Neural crest cell (in vitro differentiated cells): ENCODE data around the gene ADCY5. TPM values are rescaled to one million over a fixed set of nuclear protein-coding genes. Genes with fewer than 3 reads are reported as not detected.

Source experiments
- DNase-seq: peaks from one replicate; pipeline ENCODE4 v3.0.0; 2021; ENCODE audit warnings: low read depth, mixed read lengths, low spot score
- H3K27ac Mint-ChIP-seq: one replicate; pipeline ENCODE4 v1.8.0; 2021; ENCODE audit warnings: mild to moderate bottlenecking, mixed read lengths; ENCODE audit not compliant: unreplicated experiment
- H3K27me3 Mint-ChIP-seq: 2 replicates; pipeline ENCODE4 v1.8.0; 2021; ENCODE audit warnings: low read depth, mild to moderate bottlenecking, mixed read lengths
- H3K36me3 Mint-ChIP-seq: 2 replicates; pipeline ENCODE4 v1.8.0; 2021; ENCODE audit warnings: low read depth, mild to moderate bottlenecking, mixed read lengths
- H3K4me1 Mint-ChIP-seq: 2 replicates; pipeline ENCODE4 v1.8.0; 2021; ENCODE audit warnings: mixed read lengths
- H3K4me3 Mint-ChIP-seq: one replicate; pipeline ENCODE4 v1.8.0; 2021; ENCODE audit warnings: mild to moderate bottlenecking, mixed read lengths
- H3K9me3 Mint-ChIP-seq: 2 replicates; pipeline ENCODE4 v1.8.0; 2021; ENCODE audit warnings: mixed read lengths
- total RNA-seq: library from RNA; stranded (reverse); gene quantifications from 2 replicates; pipeline ENCODE4 v1.2.1, GENCODE V29; 2021
- TF ChIP-seq, protein P1 (sequence below): fragments of 200-600 bp; sonication (generic); conservative IDR thresholded peaks from 2 replicates; pipeline ENCODE4 v1.5.0; 2021; ENCODE audit warnings: antibody characterized with exemption, mild to moderate bottlenecking

The ADCY5 gene
- total RNA-seq, 1 donor from 2014 or later = 2.2 TPM

DNA sequence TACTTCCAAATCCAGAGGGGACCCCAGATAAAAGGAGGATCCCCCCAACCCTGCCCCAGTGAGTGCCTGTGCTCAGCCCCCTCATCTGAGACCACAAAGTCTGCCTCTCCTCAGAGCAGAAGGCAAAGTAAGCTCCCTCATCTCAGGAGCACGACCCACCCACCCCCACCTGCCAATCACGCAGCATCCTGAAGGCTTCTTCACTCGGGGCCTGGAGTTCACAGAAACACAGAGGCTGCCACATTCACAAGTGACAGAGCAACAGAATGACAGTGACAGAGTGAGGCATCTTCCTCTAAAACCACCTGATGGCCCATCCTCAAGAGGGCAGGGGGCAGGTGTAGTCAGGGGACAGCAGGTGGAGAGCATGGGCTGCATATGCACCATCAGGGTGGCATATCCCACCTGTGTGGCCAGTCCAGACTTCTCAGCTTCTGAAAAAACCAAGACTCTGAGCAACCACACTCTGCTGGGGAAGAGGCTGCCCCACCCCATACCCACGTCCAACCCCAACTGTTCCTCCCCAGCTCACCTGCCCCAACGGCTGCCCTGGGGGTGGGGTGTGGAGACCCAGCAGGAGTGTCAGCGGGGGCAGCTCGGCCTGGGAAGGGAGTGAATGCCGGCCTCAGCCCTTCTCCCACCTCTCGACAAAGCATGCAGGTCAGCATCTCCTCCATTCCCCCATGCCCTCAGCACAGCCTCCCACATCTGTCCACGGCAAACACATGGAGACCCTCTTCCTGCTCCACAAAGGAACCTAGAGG is 19.3 kb downstream of the ADCY5 start:
- H3K4me1 Mint-ChIP-seq = peaks cover 15% of the 10 kb centered on the region
- H3K36me3 Mint-ChIP-seq = no peaks in the 10 kb centered on the region
- no peak for DNase-seq
- TF ChIP-seq, protein P1, sequence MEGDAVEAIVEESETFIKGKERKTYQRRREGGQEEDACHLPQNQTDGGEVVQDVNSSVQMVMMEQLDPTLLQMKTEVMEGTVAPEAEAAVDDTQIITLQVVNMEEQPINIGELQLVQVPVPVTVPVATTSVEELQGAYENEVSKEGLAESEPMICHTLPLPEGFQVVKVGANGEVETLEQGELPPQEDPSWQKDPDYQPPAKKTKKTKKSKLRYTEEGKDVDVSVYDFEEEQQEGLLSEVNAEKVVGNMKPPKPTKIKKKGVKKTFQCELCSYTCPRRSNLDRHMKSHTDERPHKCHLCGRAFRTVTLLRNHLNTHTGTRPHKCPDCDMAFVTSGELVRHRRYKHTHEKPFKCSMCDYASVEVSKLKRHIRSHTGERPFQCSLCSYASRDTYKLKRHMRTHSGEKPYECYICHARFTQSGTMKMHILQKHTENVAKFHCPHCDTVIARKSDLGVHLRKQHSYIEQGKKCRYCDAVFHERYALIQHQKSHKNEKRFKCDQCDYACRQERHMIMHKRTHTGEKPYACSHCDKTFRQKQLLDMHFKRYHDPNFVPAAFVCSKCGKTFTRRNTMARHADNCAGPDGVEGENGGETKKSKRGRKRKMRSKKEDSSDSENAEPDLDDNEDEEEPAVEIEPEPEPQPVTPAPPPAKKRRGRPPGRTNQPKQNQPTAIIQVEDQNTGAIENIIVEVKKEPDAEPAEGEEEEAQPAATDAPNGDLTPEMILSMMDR = no peak
- H3K9me3 Mint-ChIP-seq = no peaks in the 10 kb centered on the region
- no peaks in the 10 kb centered on the region for H3K27me3 Mint-ChIP-seq
- no peak overlapping the region for H3K27ac Mint-ChIP-seq
- H3K4me3 Mint-ChIP-seq = no peak overlapping the region

DNA sequence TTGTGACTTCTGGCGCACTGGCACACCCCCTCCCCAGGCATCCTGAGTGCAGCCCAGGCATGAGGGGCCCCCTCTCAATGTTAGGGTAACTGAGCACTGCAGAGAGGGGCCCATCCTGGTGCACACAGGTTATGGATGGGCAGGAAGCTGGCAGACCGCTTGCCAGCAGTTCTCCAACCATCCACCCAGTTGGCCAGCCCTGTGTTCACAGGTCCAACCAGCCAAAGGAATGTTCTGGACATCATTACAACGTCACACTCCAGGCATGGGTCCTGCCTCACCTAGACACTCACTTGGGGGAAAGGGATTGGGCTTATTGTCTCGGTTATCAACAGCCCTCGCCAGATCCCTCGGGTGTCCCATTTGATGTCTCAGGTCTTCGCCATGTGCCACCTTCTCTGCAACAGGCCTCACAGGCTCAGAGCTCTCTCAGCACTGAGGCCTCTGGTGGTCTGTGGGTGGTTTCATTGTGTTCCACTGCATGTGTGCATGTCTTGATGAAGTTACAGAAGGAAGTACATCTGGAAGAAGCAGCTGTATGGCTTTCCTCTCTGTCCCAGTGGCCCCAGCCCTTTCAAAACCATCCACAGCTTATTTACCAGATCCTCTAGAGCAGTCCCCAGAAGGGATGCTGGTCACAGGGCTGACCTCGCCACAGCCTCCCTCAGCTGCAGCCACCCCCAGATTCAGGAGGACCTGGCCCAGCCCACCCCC is 23.7 kb downstream of the ADCY5 start:
- no peak for DNase-seq
- TF ChIP-seq, protein P1 = no peak
- Mint-ChIP-seq H3K4me3 (no peak overlapping the region), H3K36me3 (no peaks in the 10 kb centered on the region), H3K27me3 (no peaks in the 10 kb centered on the region), H3K27ac (no peak overlapping the region), H3K4me1 (no peaks in the 10 kb centered on the region), H3K9me3 (no peaks in the 10 kb centered on the region)

DNA sequence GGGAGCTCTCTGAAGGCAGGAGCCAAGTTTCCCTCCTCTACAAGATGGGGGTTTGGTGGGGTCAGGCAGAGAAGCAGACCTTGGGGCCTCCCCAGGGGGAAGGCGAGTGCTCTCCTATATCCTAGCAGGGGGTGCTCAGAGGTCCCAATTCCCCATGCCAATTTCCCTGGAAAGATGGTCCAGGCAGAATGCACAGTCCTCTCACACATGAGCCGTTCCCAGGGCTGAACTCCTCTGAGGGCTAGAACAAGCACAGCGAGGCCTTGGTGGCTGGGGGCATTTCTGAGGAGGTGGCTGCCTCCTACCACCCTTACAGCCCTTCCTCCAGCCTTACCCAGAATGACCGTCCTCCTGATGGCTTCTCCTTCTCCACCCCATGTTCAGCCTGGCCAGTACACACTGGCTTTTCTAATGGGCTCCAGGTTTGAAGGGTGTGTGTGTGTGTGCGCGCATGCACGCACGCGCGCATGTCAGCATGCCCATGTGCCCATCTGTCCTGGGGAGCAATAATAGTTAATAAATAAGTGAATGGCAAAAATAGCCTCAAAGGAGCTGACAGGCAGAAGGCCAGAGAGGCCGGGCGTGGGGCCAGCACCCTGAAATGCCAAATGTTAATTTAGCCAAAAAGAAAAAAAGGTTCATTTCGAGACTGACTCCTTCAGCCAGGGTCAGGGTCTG is 24.4 kb downstream of the ADCY5 start:
- H3K9me3 Mint-ChIP-seq = no peaks in the 10 kb centered on the region
- DNase-seq = no peak
- H3K4me1 Mint-ChIP-seq = no peaks in the 10 kb centered on the region
- H3K4me3 Mint-ChIP-seq = no peak overlapping the region
- H3K27ac Mint-ChIP-seq = no peak overlapping the region
- TF ChIP-seq, protein P1 = no peak
- H3K36me3 Mint-ChIP-seq = no peaks in the 10 kb centered on the region
- no peaks in the 10 kb centered on the region for H3K27me3 Mint-ChIP-seq

DNA sequence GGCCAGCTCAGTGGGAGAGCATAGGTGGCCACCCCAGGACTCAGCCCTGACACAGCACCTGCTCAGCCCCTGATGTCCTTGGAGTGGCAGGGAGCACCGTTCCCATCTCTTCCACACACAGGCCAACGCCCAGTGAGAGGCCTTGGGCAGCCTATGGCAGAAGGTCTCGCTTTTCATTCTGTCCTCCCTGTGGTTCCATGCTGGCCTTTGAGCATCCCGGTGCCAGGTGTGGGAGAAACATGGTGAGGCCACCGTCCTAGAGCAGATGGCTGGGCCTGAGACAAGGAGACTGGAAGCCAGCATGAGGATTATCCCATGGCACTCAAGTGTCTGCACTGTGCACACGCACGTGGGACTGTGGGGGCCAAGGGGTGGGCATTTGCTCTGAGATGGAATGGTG is 25.1 kb downstream of the ADCY5 start:
- Mint-ChIP-seq H3K27me3 (no peaks in the 10 kb centered on the region), H3K4me3 (no peak overlapping the region)
- DNase-seq = no peak

GRCh38 chr3:123423031-123423430 is 25.9 kb downstream of the ADCY5 start:
- Mint-ChIP-seq H3K4me3 (no peak overlapping the region), H3K27ac (no peak overlapping the region), H3K4me1 (no peaks in the 10 kb centered on the region), H3K36me3 (no peaks in the 10 kb centered on the region), H3K27me3 (no peaks in the 10 kb centered on the region), H3K9me3 (peaks cover 2% of the 10 kb centered on the region)
- no peak for DNase-seq
- TF ChIP-seq, protein P1 = no peak

More for the DNA sequence above, 25.1 kb downstream of the ADCY5 start:
- no peak overlapping the region for H3K27ac Mint-ChIP-seq
- H3K9me3 Mint-ChIP-seq = peaks cover 2% of the 10 kb centered on the region
- TF ChIP-seq, protein P1 = no peak
- H3K4me1 Mint-ChIP-seq = no peaks in the 10 kb centered on the region
- H3K36me3 Mint-ChIP-seq = no peaks in the 10 kb centered on the region
